Upper lobe of right lung (tissue), 1 donor: ENCODE data around the gene RBMS3. TPM values are rescaled to one million over a fixed set of nuclear protein-coding genes. Genes with fewer than 3 reads are reported as not detected.

Experiments
- ATAC-seq: fragments of 200-7000 bp; cut with Tn5 transposase; one replicate; pipeline ENCODE4 v1.9.1; 2020; ENCODE audit warnings: mild to moderate bottlenecking, moderate library complexity
- DNase-seq: peaks from one replicate; pipeline ENCODE4 v3.0.0-alpha.2; 2020
- H3K27ac ChIP-seq: fragments of 200-600 bp; one replicate; pipeline ENCODE4 v1.8.0; 2022
- H3K27me3 ChIP-seq: fragments of 200-600 bp; one replicate; pipeline ENCODE4 v1.8.0; 2022; ENCODE audit warnings: mild to moderate bottlenecking
- H3K36me3 ChIP-seq: fragments of 200-600 bp; one replicate; pipeline ENCODE4 v1.8.0; 2022
- H3K4me1 ChIP-seq: fragments of 200-600 bp; one replicate; pipeline ENCODE4 v1.8.0; 2022
- H3K4me3 ChIP-seq: fragments of 200-600 bp; one replicate; pipeline ENCODE4 v1.8.0; 2022; ENCODE audit warnings: mild to moderate bottlenecking
- H3K9me3 ChIP-seq: fragments of 200-600 bp; one replicate; pipeline ENCODE4 v1.8.0; 2022
- CTCF ChIP-seq: fragments of 200-600 bp; IDR thresholded peaks from one replicate; pipeline ENCODE4 v1.8.0; 2022; ENCODE audit warnings: antibody characterized with exemption
- intact Hi-C: fragments of 100-400 bp; cut with DNase I; formaldehyde crosslinking; loops from one replicate; pipeline ENCODE4 v1.11.0; 2022
- total RNA-seq: library from RNA; stranded (reverse); fragmentation: NEBNext Ultra II Directional; extraction: Animal tissue kit (Norgen Biotek cat#: 25700); gene quantifications from one replicate; pipeline ENCODE4 v1.2.1, GENCODE V29; 2021
- donor health status: DM: no; HTN: yes; CAD: no; lungs with severe emphysema.

RBMS3 gene
- total RNA-seq, 1 donor from 2014 or later, result 85.9 TPM

GRCh38 chr3:29936054-29936453 is 655.2 kb downstream of the RBMS3 start:
- no peak overlapping the region for H3K27ac ChIP-seq
- no peak for TF ChIP-seq CTCF
- no peaks in the 10 kb centered on the region for H3K36me3 ChIP-seq
- H3K9me3 ChIP-seq, result no peaks in the 10 kb centered on the region
- no peak overlapping the region for H3K4me3 ChIP-seq
- no peaks in the 10 kb centered on the region for H3K27me3 ChIP-seq
- DNase-seq (no peak), ATAC-seq (no peak)
- H3K4me1 ChIP-seq, result no peaks in the 10 kb centered on the region
- intact Hi-C loops, result no loop called here

GRCh38 chr3:29936766-29937165 is 655.9 kb downstream of the RBMS3 start:
- Histone ChIP-seq H3K9me3 (no peaks in the 10 kb centered on the region), H3K4me1 (no peaks in the 10 kb centered on the region), H3K4me3 (no peak overlapping the region), H3K27me3 (no peaks in the 10 kb centered on the region), H3K27ac (no peak overlapping the region), H3K36me3 (no peaks in the 10 kb centered on the region)
- ATAC-seq (no peak), DNase-seq (no peak)
- TF ChIP-seq CTCF, result no peak
- intact Hi-C loops, result no loop called here

DNA sequence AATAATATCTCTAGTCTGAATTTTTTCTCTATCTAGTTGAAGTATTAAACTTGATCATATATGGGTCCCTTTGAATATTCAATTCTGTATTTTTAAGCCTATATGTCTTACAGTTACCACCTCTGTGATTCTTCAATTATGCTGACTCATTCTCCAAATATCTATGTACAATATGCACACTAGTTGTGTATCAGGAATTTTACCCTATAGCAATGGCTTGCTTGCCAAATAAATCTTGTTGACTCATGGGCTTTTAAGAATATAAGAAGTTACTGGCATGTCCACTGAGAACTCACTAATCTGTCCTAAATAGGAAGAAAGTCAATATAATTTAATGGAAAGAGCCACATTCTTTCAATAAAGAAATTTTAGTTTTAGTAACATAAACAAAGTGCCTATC is 656.3 kb downstream of the RBMS3 start:
- H3K9me3 ChIP-seq, result no peaks in the 10 kb centered on the region
- ATAC-seq, result no peak

DNA sequence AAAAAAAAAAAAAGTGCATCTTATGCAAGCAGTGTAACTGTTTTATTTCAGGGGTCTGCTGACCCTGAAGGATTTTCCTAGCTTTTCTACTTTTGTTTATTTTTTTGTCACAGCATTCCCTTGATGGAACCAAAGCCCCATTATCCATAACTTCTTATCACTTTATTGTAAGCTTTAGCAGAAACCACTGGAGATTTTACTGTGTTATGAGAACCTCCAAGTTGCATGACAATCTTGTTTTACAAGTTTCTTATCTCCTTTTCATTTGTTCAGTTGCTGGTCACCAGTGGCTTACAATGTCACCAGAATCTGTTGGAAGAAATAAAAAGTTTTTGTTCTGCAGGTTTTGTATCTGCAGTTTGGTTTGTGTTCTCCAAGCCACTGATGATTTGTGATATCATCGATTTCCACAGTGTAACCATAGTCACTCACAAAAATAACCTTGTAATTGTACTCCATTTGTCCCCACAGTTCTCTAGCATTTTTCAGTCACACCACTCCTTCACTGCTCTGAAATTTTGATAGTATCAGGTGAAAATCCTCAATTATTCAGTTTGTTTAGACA is 660.0 kb downstream of the RBMS3 start:
- intact Hi-C loops, result no loop called here
- H3K4me3 ChIP-seq, result no peak overlapping the region
- ATAC-seq, result no peak
- no peaks in the 10 kb centered on the region for H3K27me3 ChIP-seq
- no peaks in the 10 kb centered on the region for H3K4me1 ChIP-seq
- DNase-seq, result no peak
- no peaks in the 10 kb centered on the region for H3K9me3 ChIP-seq
- no peak for TF ChIP-seq CTCF
- H3K36me3 ChIP-seq, result no peaks in the 10 kb centered on the region
- no peak overlapping the region for H3K27ac ChIP-seq

More for the DNA sequence above, 656.3 kb downstream of the RBMS3 start:
- no peaks in the 10 kb centered on the region for H3K36me3 ChIP-seq
- H3K27me3 ChIP-seq, result no peaks in the 10 kb centered on the region
- H3K4me1 ChIP-seq, result no peaks in the 10 kb centered on the region
- DNase-seq, result no peak
- no peak overlapping the region for H3K4me3 ChIP-seq
- no peak overlapping the region for H3K27ac ChIP-seq
- intact Hi-C loops, result no loop called here
- no peak for TF ChIP-seq CTCF

DNA sequence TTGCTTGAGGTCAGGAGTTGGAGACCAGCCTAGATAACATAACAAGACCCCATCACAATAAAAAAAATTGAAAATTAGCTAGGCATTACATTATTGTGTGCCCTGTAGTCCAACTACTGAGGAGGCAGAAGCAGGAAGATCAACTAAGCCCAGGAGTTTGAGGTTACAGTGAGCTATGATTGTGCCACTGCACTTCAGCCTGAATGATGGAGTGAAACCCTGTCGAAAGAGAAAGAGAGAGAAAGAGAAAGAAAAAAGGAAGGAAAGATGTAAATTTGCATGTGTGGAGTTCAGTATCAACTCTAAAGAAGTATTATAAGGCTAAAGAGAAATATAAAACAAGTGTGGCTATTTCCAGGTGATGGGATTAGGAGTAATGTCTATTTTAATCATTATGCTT is 661.4 kb downstream of the RBMS3 start:
- Histone ChIP-seq H3K4me3 (no peak overlapping the region), H3K27me3 (no peaks in the 10 kb centered on the region), H3K36me3 (no peaks in the 10 kb centered on the region), H3K27ac (no peak overlapping the region), H3K9me3 (no peaks in the 10 kb centered on the region), H3K4me1 (no peaks in the 10 kb centered on the region)
- ATAC-seq (no peak), DNase-seq (no peak)
- intact Hi-C loops, result no loop called here
- no peak for TF ChIP-seq CTCF

GRCh38 chr3:29949131-29949530 is 668.3 kb downstream of the RBMS3 start:
- intact Hi-C loops, result no loop called here
- DNase-seq, result no peak
- no peaks in the 10 kb centered on the region for H3K4me1 ChIP-seq

More at GRCh38 chr3:29949131-29949530, 668.3 kb downstream of the RBMS3 start:
- no peak for ATAC-seq
- TF ChIP-seq CTCF, result no peak
- Histone ChIP-seq H3K36me3 (no peaks in the 10 kb centered on the region), H3K4me3 (no peak overlapping the region), H3K9me3 (no peaks in the 10 kb centered on the region), H3K27ac (no peak overlapping the region), H3K27me3 (no peaks in the 10 kb centered on the region)
